OCI-M1 (cell line): Measurements from ENCODE around the gene APC2.

Experiments
- DNase-seq: peaks from one replicate; lab custom pipeline; 2025; lab: John Stamatoyannopoulos, UW

APC2 gene

DNA sequence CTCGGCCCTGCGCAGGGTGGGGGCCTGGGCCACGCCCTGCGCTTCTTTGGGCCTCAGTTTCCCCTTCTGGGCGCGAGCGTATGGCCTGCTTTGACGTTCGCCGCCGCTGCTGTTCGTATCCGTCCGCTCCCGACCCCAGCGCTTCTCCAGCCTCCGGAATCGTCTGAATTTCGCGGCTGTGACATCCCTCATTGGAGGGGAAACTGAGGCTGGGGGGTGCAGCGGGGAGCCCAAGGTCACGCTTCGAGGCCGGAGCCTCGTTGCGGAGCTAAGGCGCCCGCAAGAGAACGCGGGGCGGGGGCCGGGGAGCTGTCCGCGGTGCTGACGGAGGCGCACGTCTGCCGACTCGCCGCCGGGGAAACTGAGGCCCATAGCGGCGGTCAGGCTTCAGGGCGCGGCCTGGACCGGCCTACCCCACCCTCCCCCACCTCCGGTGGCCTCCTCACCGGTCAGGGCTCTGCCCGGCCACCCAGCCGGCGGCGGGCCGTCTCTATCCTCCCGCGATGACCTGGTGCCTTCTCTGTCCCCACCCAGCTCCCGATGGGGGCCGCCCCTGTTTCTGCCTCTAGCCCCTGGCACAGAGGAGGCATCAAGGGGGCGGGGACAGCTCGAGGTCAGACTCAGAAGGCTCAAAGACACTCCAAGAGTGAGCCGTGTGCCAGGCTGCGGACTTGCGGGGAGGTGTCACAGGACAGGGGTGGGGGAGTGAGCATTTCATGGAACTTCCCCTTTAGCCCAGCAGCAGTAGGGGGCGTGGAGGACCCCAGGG lies 3.0 kb upstream of the APC2 start:
- peak; percentile 27 for DNase-seq

DNA sequence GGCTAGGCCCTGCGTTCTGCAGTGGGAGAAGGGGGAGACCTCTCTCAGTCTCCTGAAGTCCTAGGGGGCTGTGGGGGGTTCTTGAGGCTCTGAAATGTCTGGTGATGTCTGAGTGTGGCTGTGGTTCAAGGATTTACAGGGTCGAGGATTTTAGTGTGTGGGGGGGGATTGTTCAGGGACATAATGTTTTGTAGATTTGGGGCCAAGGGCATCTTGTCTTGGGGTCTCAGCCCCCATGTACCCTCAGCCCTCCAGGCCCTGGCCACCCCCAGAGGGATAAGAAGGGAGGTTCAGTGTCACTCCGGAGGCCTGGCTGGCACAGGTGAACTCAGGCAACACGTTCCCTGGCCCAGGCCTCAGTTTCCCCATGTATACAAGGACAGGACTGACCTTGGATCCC lies 2.4 kb upstream of the APC2 start:
- DNase-seq: no peak

DNA sequence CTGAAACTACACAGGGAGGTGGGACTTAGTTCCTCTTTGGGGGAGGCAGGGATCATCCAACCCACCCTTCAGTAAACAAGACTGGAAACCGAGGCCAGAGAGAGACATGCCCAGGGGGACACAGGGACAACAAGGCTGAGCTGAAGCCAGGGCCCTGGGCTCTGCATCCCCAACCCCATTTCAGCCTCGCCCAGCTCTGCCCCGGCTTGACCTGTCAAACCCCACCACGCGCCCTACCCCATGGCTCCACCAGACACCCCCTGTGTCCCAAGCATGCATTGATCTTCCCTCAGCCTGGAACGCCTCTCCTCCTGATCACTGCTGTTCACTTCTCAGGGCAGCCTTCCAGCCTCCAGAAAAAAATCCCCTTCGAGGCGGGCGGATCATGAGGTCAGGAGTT lies 2.0 kb upstream of the APC2 start:
- no peak for DNase-seq

DNA sequence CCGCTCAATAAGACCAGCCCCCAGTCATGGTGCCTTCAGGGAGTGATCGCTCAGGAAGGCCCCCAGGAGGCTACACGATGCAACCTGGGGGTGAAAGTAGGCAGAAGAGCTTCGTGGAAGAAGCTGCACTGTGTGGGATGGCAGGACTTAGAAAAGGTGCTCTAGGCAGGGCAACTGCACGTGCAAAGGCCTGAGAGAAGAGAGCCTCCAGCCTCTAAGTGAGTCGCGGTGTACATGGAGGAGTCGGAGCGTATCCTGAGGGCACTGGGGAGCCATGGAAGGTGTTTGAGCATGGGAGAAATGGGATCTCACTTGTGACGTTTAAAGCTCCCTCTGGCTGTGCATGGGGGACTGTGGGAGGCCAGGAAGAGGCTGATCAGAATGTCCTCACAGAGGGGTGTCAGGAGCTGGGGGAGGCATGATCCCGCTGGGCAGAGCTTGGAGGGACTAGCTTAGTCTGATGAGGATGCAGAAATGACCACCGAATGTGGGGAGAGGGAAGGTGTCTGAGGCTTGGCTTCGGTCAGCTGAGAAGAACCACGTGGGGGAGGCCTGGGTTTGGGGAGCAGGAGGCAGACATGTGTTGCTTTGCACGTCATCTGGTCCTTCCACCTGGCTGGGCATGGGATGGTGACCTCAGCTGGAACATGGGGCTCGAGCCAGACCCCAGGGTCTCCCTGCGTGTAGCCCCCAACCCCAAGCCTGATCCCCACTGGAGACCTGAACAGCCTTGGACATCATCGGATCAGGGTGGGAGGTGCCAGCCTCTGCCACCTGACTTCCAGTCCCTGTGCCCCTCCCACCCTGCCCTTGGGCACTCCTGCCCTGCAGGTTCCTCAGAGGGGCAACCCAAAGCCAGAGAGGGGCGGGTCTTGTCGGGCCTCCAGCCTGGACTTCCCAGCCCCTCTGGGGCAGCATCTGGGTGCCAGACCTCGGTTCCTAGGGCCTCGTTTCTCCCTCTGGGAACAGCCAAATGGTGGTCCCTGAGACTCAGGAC lies 1.1 kb downstream of the APC2 start:
- DNase-seq: no peak

DNA sequence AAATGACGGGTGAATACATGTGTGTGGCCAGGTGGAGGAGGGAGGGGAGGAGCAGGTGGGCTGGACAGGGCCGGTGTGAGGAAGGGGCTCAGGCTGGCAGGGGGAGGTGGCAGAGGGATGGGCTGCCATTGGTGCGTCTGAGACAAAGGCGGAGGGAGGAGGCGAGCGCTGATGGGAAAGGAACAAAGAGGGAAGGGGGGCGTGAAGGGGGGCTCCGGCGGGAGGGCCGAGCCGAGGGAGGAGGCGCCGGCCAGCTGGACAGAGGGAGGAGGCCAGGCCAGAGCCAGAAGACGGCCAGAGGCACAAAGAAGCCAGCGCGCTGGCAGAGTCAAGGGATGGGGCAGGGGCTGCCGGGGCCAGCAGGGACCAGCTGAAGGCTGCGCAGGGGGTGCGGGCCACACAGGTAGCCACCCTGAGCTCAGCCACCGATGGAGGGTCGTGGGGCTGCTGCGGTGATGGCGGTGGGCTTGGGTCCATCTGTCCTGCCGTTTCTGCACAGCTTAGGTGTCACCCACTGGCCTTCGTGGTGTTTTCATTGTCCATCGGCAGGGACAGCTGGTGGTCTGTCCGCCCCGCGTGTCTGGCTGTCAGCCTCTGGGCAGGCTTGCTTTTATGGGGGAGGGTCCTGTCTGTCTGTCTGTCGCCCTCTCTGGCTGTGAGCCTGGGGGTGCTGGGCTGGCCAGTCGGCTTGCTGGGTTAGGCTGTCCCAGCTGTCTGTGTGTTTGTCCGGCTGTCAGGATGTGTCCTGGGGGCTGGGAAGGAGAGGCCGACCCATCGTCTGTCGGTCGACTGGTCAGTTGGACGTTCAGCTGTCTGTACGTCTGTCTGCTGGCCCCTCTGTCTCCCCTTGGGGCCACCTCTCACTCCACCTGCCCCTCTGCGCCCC lies 2.2 kb downstream of the APC2 start:
- DNase-seq: no peak

DNA sequence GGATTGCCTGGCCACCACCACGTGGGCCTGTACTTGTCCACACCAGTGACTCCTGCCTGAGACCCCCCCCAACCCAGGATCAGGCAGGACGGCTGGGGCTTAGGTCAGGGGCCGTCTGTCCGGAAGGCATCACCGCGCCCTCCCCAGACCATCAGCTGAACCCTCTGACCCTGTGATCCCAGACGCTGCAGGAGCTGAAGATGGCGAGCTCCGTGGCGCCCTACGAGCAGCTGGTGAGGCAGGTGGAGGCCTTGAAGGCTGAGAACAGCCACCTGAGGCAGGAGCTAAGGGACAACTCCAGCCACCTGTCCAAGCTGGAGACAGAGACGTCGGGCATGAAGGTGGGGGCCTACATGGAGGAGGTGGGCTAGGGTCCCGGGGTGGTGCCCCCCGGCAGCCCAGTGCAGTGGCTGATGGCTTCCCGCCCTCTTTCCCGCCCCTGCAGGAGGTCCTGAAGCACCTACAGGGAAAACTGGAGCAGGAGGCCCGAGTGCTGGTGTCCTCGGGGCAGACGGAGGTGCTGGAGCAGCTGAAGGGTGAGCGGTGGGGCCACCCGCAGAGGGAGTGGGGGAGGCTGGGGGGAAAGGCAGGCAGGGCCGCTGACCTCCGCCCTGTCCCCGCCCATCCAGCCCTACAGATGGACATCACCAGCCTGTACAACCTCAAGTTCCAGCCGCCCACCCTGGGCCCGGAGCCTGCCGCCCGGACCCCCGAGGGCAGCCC lies 3.0 kb downstream of the APC2 start:
- no peak for DNase-seq

DNA sequence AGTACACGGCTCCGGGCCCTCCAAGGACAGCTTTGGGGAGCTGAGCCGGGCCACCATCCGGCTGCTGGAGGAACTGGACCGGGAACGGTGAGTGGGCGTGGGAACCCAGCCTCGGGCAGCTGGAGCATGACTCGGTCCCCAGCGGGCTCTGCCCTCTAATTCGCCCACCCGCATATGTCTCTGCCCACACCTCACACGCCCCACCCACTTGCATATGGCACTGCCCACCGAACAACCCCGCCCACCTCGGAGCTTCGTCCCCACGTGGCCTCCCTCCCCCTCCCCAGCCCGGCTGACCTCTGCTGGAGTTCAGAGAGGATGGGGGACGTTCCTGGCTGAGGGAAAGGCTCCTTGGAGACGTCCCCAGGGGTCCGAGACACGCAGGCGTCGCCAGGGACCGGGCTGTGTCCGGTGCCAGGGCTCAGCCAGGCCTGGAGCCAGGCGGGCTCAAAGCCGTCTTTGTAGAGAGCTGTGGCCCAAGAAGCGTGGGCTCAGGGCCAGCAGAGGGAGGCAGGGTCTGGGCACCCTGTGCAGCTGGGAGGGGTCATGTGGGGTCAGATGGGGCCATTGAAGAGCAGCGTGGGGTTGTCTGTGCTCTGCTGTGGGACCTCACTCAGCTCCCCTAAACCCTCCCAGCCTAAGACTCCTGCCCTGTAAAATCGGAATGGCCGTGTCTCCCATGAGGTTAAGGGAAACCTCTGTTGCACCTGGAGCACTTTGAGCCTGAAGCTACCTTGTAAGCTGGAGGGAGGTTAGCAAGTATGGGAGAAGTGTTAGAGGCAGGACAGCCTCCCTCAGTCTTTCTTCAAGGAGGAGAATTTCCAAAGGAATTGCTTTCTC lies 3.8 kb downstream of the APC2 start:
- DNase-seq: peak; percentile 67

DNA sequence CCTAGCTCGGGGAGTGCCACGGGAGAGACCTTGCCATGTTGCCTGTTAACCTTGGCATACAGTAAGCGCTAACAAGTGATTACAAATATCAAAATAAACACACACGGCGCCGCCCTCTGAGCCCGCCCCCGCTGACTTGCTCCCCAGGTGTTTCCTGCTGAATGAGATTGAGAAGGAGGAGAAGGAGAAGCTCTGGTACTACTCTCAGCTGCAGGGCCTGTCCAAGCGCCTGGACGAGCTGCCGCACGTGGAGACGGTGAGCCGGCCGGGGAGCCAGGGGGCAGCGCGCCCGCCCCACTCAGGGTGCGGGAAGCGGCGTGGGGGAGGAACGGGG lies 5.0 kb downstream of the APC2 start:
- peak; percentile 2 for DNase-seq

DNA sequence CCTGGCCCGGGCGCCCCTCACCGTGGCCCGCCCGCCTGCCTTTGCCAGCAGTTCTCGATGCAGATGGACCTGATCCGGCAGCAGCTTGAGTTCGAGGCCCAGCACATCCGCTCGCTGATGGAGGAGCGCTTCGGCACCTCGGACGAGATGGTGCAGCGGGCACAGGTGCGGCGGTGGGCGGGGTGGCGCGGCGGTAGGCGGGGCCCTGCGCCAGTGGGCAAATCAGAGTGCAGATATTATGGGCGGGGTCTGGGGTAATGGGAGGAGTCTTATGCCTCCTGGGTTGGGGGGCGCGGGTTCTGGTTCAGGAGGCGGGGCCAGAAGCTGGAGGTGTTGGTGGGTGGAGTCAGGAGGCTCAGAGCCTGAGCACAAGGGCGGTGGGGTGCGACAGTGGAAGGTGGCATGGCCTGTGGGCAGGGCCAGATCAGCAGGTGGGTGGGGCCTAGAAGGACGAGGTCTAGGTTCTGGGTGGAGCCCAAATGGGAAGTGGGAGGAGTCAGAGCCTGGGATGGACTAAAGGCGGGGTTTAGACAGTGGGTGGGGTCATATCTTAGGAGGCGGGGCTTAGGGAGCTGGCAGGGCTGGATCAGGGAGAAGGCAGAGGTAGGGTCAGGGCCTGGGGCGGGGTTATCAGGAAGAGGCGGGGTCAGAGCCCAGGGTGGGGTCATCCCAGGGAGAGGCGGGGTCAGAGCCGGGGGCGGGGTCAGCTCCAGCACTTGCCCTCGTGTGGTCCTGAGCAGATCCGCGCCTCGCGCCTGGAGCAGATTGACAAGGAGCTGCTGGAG lies 5.6 kb downstream of the APC2 start:
- peak; percentile 72 for DNase-seq

DNA sequence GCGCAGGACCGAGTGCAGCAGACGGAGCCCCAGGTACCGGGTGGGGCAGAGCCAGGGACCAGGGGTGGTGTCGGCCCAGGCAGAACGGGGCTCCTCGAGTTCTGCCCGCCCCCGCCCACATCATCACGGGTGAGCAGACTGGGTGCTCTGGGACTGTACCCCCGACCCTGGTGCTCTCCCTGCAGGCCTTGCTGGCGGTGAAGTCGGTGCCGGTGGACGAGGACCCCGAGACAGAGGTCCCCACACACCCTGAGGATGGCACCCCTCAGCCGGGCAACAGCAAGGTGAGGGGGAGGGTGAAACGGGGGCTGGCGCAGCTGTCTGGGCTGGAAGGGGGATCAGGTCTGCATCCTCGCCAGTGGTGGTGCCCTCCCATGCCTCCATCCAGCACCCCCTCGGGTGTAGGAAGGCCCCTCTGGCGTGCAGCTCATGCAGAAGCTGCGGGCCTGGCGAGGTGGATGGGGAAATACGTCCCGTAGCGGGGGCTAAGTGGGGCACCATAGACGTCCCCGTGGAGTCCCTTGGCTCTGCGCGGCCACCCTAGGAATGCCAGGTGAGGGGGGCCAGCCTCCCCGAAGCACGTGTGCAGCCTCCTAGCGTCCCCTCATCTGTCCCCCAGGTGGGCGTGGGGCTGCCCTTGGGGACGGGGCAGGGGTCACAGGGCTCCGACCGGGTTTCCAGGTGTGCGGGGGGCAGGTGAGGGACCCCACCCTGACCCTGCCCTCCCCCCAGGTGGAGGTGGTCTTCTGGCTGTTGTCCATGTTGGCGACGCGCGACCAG lies 6.4 kb downstream of the APC2 start:
- DNase-seq: no peak

DNA sequence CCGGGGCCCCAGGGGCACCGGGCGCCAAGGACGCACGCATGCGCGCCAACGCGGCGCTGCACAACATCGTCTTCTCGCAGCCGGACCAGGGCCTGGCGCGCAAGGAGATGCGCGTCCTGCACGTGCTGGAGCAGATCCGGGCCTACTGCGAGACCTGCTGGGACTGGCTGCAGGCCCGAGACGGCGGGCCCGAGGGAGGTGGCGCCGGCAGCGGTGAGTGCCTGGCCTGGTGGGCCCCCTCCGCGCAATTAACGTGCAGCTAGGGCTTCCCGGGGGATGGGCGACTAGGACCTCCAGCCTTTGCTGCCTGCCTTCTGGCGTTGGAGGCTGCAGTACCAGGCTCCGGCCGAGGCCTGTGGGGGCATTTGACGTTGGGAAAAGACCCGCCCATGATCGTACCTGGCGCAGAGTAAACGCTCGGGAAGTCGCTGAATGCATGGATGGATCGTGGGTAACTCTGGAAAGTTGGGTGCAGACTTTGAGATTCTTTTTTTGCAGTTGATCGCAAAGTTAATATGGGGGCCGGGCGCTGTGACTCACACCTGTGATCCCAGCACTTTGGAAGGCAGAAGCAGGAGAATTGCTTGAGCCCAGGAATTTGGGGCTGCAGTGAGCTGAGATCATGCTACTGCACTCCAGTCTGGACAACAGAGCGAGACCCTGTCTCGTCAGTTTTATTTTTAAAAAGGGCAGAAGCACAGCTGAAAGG lies 7.3 kb downstream of the APC2 start:
- no peak for DNase-seq

DNA sequence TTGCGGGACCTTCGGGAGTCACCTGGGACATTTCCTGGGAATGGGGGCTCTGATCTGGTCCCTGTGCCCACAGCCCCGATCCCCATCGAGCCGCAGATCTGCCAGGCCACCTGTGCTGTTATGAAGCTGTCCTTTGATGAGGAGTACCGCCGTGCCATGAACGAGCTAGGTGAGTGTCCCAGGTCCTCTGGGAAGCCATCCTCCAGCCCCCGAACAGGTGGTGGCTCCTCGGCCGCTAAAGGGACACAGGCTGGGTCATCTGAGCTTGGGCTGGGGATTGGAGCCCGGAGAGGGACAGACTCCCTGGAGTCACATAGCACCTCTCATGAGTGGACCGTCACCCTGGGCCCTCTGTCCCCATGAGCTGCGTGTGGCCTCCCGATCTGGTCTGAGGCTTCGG lies 8.0 kb downstream of the APC2 start:
- DNase-seq: no peak

DNA sequence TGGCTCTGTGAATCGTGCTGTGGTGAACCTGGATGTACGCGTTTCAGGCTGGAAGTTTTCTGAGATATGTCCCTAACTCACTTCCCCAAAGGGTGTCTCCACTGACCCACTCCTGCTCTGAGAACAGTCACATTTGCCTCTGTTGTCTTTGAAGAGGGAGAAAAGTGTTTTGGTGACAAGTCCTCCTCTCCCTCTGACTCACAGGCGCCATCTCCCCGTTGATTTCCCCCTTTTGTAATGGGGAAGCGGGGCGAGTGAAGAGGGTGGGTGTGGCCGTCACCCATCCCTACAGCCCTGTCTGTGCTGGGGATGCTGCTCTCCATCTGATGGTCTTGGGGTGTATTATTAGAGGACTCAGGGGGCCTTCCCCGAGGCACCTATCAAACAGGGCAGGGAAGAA lies 9.6 kb downstream of the APC2 start:
- no peak for DNase-seq

DNA sequence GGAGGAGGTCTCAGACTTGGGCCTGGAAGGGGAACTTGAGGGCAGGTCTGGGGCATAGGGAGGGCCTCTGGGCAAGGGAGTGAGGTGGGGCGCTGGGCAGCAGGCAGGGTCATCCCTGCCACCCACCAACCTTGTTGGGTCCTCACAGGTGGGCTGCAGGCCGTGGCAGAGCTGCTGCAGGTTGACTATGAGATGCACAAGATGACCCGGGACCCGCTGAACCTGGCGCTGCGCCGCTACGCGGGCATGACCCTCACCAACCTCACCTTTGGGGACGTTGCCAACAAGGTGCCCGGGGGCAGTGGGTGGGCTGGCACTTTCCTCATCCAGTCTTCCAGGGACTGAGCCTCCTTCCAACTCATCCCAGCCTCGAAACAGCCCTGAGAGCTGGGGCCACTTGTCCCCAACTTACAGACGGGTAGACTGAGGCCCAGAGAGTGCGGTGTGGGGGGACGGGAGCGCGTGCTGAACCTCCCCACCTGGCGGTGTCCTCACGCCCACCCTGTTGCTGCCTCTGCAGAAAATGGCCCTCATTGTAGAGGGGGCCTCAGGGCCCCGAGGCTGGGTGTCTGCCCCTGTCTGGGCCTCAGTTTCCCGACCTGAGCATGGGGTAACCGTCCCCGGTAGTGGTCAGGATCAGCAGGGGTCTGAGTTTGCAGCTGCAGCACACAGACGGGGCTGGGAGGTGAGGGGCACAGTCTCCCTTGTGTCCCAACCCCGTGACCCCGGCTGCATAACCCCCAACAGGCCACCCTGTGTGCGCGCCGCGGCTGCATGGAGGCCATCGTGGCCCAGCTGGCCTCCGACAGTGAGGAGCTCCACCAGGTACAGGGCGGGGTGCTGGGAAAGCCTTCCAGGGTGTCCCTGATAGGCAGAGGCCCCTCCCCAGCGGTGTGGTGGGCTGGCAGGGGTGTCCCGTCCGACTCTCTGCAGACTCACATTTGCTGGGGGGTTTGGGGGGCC lies 10.4 kb downstream of the APC2 start:
- no peak for DNase-seq

DNA sequence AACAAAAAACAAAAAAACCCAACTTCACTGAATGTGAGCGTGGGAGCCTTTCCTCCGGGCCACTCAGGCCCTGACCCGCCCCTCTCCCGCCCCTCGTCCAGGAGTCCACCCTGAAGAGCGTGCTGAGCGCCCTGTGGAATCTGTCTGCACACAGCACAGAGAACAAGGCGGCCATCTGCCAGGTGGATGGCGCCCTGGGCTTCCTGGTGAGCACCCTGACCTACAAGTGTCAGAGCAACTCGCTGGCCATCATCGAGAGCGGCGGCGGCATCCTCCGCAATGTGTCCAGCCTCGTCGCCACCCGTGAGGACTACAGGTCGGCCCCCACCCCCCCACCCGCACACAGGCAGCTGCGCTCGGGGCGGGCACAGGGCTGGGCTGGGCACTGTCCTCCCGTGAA lies 11.9 kb downstream of the APC2 start:
- no peak for DNase-seq

DNA sequence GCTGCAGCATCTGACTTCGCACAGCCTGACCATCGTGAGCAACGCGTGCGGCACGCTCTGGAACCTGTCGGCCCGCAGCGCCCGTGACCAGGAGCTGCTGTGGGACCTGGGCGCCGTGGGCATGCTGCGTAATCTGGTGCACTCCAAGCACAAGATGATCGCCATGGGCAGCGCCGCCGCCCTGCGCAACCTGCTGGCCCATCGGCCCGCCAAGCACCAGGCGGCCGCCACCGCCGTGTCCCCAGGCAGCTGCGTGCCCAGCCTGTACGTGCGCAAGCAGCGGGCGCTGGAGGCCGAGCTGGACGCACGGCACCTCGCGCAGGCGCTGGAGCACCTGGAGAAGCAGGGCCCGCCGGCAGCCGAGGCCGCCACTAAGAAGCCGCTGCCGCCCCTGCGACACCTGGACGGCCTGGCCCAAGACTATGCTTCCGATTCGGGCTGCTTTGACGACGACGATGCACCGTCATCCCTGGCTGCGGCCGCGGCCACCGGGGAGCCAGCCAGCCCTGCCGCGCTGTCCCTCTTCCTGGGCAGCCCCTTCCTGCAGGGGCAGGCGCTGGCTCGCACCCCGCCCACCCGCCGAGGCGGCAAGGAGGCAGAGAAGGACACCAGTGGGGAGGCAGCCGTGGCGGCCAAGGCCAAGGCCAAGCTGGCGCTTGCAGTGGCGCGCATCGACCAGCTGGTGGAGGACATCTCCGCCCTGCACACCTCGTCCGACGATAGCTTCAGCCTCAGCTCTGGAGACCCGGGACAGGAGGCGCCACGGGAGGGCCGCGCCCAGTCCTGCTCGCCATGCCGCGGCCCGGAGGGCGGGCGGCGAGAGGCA lies 15.5 kb downstream of the APC2 start:
- no peak for DNase-seq
